Measurements from ENCODE around the gene XG.

DNA sequence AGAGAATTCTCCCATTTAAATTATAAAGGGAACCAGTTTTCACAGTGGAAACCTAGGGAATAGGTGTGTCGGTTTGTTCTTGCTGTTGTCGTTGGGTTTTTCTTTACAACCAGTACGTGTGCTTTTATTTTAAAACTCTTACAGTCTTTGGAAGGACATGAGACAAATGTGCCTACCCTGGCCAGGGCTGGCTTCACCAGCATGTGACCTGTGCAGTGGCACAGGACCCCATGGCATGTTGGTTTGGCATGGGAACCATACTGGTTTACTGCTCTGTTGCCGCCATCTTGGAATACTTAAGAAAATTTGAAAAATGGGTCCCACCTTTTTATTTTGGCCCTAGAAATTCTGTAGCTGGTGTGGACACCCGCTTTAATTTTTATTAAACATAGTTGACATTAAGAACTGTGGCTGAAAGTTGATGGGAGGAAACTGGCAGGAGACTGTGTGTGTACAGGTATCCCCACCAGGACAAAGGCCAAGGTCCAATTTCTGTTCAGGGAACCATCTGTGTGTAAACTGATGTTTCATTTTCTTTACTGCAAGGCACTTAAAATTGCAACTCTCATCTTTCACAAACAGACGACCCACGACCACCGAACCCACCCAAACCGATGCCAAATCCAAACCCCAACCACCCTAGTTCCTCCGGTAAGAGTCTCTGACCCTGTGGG is 31.9 kb upstream of the XG start:
- TF ChIP-seq POLR2AphosphoS5 (IDR thresholded peaks at IDR 0.05; ENCODE audit: low read depth, low read length) (no peak), POLR2A (IDR thresholded peaks at IDR 0.05; ENCODE audit: low read depth, low read length) (no peak), TAF1 (IDR thresholded peaks at IDR 0.05; ENCODE audit: borderline replicate concordance, low read depth, low read length) (no peak)
